Suprapubic skin (tissue), 4 donors: ENCODE data around the gene CHTOP. TPM values are rescaled to one million over a fixed set of nuclear protein-coding genes. Genes with fewer than 3 reads are reported as not detected.
A peak's percentile ranks its signal among the peaks of the same experiment; 100 is the strongest.

Experiments
- DNase-seq, 2 donors: peaks; one replicate each; pipeline ENCODE4 v3.0.0-alpha.2; 2019; ENCODE audit warnings: low spot score in 2 of 2
- H3K27ac ChIP-seq: fragments of 200-600 bp; sonication (generic); one replicate; pipeline ENCODE4 v1.5.1; 2019
- H3K27me3 ChIP-seq: fragments of 200-600 bp; sonication (generic); one replicate; pipeline ENCODE4 v1.5.1; 2019
- H3K36me3 ChIP-seq: fragments of 200-600 bp; sonication (generic); one replicate; pipeline ENCODE4 v1.5.1; 2019
- H3K4me1 ChIP-seq: fragments of 200-600 bp; sonication (generic); one replicate; pipeline ENCODE4 v1.5.1; 2019
- H3K4me3 ChIP-seq: fragments of 200-600 bp; sonication (generic); one replicate; pipeline ENCODE4 v1.5.1; 2019; ENCODE audit warnings: mild to moderate bottlenecking
- H3K9me3 ChIP-seq: fragments of 200-600 bp; sonication (generic); one replicate; pipeline ENCODE4 v1.5.1; 2019
- CTCF ChIP-seq, 2 donors: fragments of 200-600 bp in 1 of 2; fragments of 450-650 bp in 1 of 2; sonication (generic) in 1 of 2; IDR thresholded peaks; one replicate each; pipeline ENCODE4 v1.5.1; 2016 to 2019; ENCODE audit warnings: antibody characterized with exemption in 2 of 2, mild to moderate bottlenecking in 1 of 2, moderate library complexity in 1 of 2
- EP300 ChIP-seq: sonication (generic); formaldehyde crosslinking; IDR thresholded peaks from one replicate; pipeline ENCODE4 v1.6.1; 2017; ENCODE audit warnings: antibody characterized with exemption
- POLR2A ChIP-seq, 2 donors: fragments of 450-650 bp; IDR thresholded peaks; one replicate each; pipeline ENCODE4 v1.6.1; 2017; ENCODE audit warnings: antibody characterized with exemption in 2 of 2, mild to moderate bottlenecking in 2 of 2, moderate library complexity in 2 of 2
- POLR2AphosphoS5 ChIP-seq, 3 donors: sonication (generic); formaldehyde crosslinking; IDR thresholded peaks; one replicate each; pipeline ENCODE4 v1.6.1; 2017; ENCODE audit warnings: antibody characterized with exemption in 3 of 3
- WGBS: methylation state at CpG from one replicate; pipeline ENCODE4 v1.1.5; 2018; 5-methylcytosine and 5-hydroxymethylcytosine counted together
- total RNA-seq, 4 donors: library from RNA; depleted of rRNA; stranded (reverse); fragments of >200 nt; gene quantifications; one replicate each; pipeline ENCODE4 v1.1.0, GENCODE V29; 2016

Gene CHTOP
- total RNA-seq, 4 donors from 2014 or later = 56.8 to 78.1 (median 58.2) TPM

- Histone ChIP-seq H3K4me1 (peaks cover 68% of the 10 kb centered on the region), H3K27ac (peak overlapping the region; percentile 94), H3K4me3 (peak overlapping the region; percentile 70), H3K27me3 (no peaks in the 10 kb centered on the region), H3K36me3 (peaks cover 19% of the 10 kb centered on the region), H3K9me3 (no peaks in the 10 kb centered on the region)
- no peak for DNase-seq
- 50% methylated on average over 6 of the region's 6 CpGs for WGBS
- TF ChIP-seq EP300 = no peak
- TF ChIP-seq CTCF (IDR thresholded peaks at IDR 0.05) = no peak
- no peak for TF ChIP-seq POLR2AphosphoS5 (IDR thresholded peaks at IDR 0.05)
- TF ChIP-seq POLR2A (IDR thresholded peaks at IDR 0.05) = no peak
Observed at GRCh38 chr1:153609585-153609907, 24.3 kb upstream of the CHTOP start.

DNA sequence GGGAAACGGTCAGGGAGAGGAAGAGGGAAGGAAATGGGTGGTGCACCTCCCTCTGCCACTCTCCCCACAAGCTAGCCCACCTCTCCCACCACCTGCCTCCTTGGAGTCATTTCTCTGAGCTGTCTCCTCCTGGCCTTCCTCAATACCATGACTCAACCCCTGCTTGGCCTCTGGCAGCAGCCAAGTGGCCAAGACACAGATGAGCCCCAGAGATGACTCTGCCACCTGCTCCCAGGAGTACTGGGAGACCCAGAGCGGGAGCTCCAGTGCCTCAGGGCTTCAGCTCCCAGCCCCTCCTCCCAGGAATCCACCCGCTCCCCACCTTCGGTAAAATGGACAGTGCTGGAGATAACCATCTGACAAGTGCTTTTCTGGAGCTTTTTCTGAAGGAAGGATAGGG, 23.5 kb upstream of the CHTOP start:
- no peak for DNase-seq
- WGBS = 35% methylated on average over 4 of the region's 4 CpGs
- H3K4me3 ChIP-seq = peak overlapping the region; percentile 70
- TF ChIP-seq POLR2A (IDR thresholded peaks at IDR 0.05) = no peak
- TF ChIP-seq CTCF (IDR thresholded peaks at IDR 0.05) = no peak
- TF ChIP-seq POLR2AphosphoS5 (IDR thresholded peaks at IDR 0.05) = no peak
- no peak for TF ChIP-seq EP300
- H3K27me3 ChIP-seq = no peaks in the 10 kb centered on the region
- H3K9me3 ChIP-seq = no peaks in the 10 kb centered on the region
- peaks cover 19% of the 10 kb centered on the region for H3K36me3 ChIP-seq
- peaks cover 76% of the 10 kb centered on the region for H3K4me1 ChIP-seq
- peak overlapping the region; percentile 94 for H3K27ac ChIP-seq

DNA sequence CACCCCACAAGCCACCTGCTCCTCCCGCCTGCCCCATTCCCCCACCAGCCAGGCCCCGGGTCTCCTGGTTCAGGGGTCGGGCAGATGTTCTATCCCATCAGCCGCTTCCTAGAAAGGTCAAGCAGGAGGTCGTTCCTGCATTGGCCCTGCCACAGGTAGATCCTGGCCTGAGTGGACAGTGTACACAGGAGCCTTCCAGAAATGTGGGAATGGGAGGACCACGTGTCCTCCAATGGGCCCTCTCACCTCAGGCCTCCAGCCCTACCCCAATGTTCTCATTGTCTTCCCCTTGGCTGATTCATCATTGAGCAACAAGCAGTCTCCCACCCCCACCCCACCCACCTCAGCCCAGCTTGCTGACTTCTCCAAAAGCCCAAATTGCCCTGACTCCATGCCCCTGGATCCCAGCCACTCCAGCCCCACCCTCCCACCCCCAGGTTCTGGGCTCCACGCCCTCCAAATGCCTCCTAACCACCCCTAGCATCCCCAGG, 23.0 kb upstream of the CHTOP start:
- peaks cover 17% of the 10 kb centered on the region for H3K36me3 ChIP-seq
- no peaks in the 10 kb centered on the region for H3K9me3 ChIP-seq
- DNase-seq = no peak
- no peaks in the 10 kb centered on the region for H3K27me3 ChIP-seq
- WGBS = 43% methylated on average over 6 of the region's 7 CpGs
- peak overlapping the region; percentile 70 for H3K4me3 ChIP-seq
- peaks cover 82% of the 10 kb centered on the region for H3K4me1 ChIP-seq
- TF ChIP-seq POLR2A (IDR thresholded peaks at IDR 0.05) (no peak), CTCF (IDR thresholded peaks at IDR 0.05) (no peak), EP300 (no peak), POLR2AphosphoS5 (IDR thresholded peaks at IDR 0.05) (no peak)
- H3K27ac ChIP-seq = peak overlapping the region; percentile 94

GRCh38 chr1:153611356-153611755, 22.5 kb upstream of the CHTOP start:
- WGBS = 39% methylated on average over 1 of the region's 1 CpG
- no peak for DNase-seq
- Histone ChIP-seq H3K27me3 (no peaks in the 10 kb centered on the region), H3K4me1 (peaks cover 86% of the 10 kb centered on the region), H3K27ac (peak overlapping the region; percentile 94), H3K36me3 (peaks cover 14% of the 10 kb centered on the region), H3K9me3 (no peaks in the 10 kb centered on the region), H3K4me3 (peak overlapping the region; percentile 70)
- TF ChIP-seq EP300 = no peak
- TF ChIP-seq CTCF (IDR thresholded peaks at IDR 0.05) = no peak
- TF ChIP-seq POLR2A (IDR thresholded peaks at IDR 0.05) = no peak
- no peak for TF ChIP-seq POLR2AphosphoS5 (IDR thresholded peaks at IDR 0.05)

- H3K27ac ChIP-seq = peak overlapping the region; percentile 94
- no peaks in the 10 kb centered on the region for H3K9me3 ChIP-seq
- peak in 1 of 2 donors; percentile 75 for DNase-seq
- H3K4me3 ChIP-seq = peak overlapping the region; percentile 70
- H3K4me1 ChIP-seq = peaks cover 88% of the 10 kb centered on the region
- H3K36me3 ChIP-seq = peaks cover 5% of the 10 kb centered on the region
- TF ChIP-seq POLR2A (IDR thresholded peaks at IDR 0.05) (no peak), EP300 (no peak)
- H3K27me3 ChIP-seq = no peaks in the 10 kb centered on the region
- WGBS = 39% methylated on average over 9 of the region's 11 CpGs
Observed at GRCh38 chr1:153612111-153612754, 21.6 kb upstream of the CHTOP start.
